HepG2 (cell line): ENCODE results near the gene HPDL. TPM values are rescaled to one million over a fixed set of nuclear protein-coding genes. Genes with fewer than 3 reads are reported as not detected.
A peak's percentile ranks its signal among the peaks of the same experiment; 100 is the strongest.

Experiments
- ATAC-seq: fragments of 200-7000 bp; cut with Tn5 transposase; 3 replicates; pipeline ENCODE4 v1.9.1; 2020; ENCODE audit warnings: mild to moderate bottlenecking, moderate library complexity
- BruUV-seq: library from RNA; stranded (reverse); fragments of 400-500 nt; replicated peaks from 2 replicates; lab custom pipeline; 2021; lab: Mats Ljungman, UMichigan
- CTCF ChIA-PET: fragments of 300-600 bp; formaldehyde crosslinking; extraction: SDS; loops from one replicate; lab custom pipeline; 2021; ENCODE audit warnings: low total read pairs, inconsistent platforms, low intra/inter-chr PET ratio; lab: Yijun Ruan, JAX
- POLR2A ChIA-PET: fragments of 350-600 bp; sonication (Branson Sonifier 250); formaldehyde crosslinking; loops from one replicate; lab custom pipeline; 2020; ENCODE audit warnings: antibody characterized with exemption, inconsistent platforms; lab: Yijun Ruan, JAX
- DNase-seq: peaks from one replicate; pipeline ENCODE4 v3.0.0-alpha.2; 2015; ENCODE audit warnings: low spot score
- FAIRE-seq: peaks from 3 replicates; lab custom pipeline; 2011; peaks lifted over from hg19 to GRCh38; lab: Jason Lieb, UNC
- H2AFZ ChIP-seq: one replicate; pipeline ENCODE4 v1.6.1; 2011; ENCODE audit warnings: low read length, inconsistent platforms
- H3K27ac ChIP-seq: fragments of 300-600 bp; 3 replicates; pipeline ENCODE4 v1.8.0; 2011; ENCODE audit warnings: mixed run types, mild to moderate bottlenecking, mixed read lengths, low read length, inconsistent platforms; ENCODE audit not compliant: insufficient read depth; ENCODE audit errors: extremely low read length
- H3K27me3 ChIP-seq, 2 experiments: fragments of 200-600 bp in 1 of 2; 2 replicates in 1 of 2; 3 replicates in 1 of 2; pipeline versions ENCODE4 v1.6.0 to v1.8.0; 2011; ENCODE audit warnings: low read length in 2 of 2, mild to moderate bottlenecking in 2 of 2, moderate library complexity in 2 of 2, inconsistent platforms in 1 of 2; ENCODE audit not compliant: insufficient read depth in 2 of 2, control insufficient read depth in 1 of 2
- H3K36me3 ChIP-seq, 2 experiments: fragments of 200-600 bp in 1 of 2; replicated peaks in 1 of 2; 2 replicates in 1 of 2; 3 replicates in 1 of 2; pipeline versions ENCODE4 v1.5.1 to v1.8.0; 2011; ENCODE audit warnings: low read length in 2 of 2, inconsistent platforms in 1 of 2; ENCODE audit not compliant: insufficient read depth in 2 of 2, control insufficient read depth in 1 of 2
- H3K4me1 ChIP-seq: 2 replicates; pipeline ENCODE4 v1.5.1; 2012; ENCODE audit warnings: low read length, inconsistent platforms; ENCODE audit not compliant: insufficient read depth
- H3K4me2 ChIP-seq: 2 replicates; pipeline ENCODE4 v1.6.0; 2011; ENCODE audit warnings: low read depth, low read length, inconsistent platforms
- H3K4me3 ChIP-seq, 3 experiments: fragments of 200-600 bp in 1 of 3; sonication (generic), shearing (Covaris generic) in 1 of 3; replicated peaks in 1 of 3; 2 replicates each; pipeline ENCODE4 v1.5.1; 2011 to 2016; ENCODE audit warnings: low read length in 3 of 3, inconsistent platforms in 2 of 3, low read depth in 2 of 3, mild to moderate bottlenecking in 2 of 3, control low read depth in 1 of 3, mixed read lengths in 1 of 3; ENCODE audit not compliant: insufficient read depth in 1 of 3
- H3K79me2 ChIP-seq: one replicate; pipeline ENCODE4 v1.6.1; 2011; ENCODE audit warnings: low read length, inconsistent platforms; ENCODE audit not compliant: insufficient read depth
- H3K9ac ChIP-seq: 2 replicates; pipeline ENCODE4 v1.6.0; 2011; ENCODE audit warnings: mild to moderate bottlenecking, low read depth, low read length, inconsistent platforms; ENCODE audit not compliant: insufficient read depth
- H3K9me3 ChIP-seq: 2 replicates; pipeline ENCODE4 v1.5.1; 2012; ENCODE audit warnings: mild to moderate bottlenecking, low read length
- H4K20me1 ChIP-seq: 2 replicates; pipeline ENCODE4 v1.6.0; 2011; ENCODE audit warnings: inconsistent platforms, mild to moderate bottlenecking, low read length, moderate library complexity; ENCODE audit not compliant: insufficient read depth
- CBX5 ChIP-seq: sonication (generic); formaldehyde crosslinking; IDR thresholded peaks from 2 replicates; pipeline ENCODE4 v1.4.0; 2020; ENCODE audit warnings: missing genetic modification reagents, borderline replicate concordance
- HOXA3 ChIP-seq: sonication (generic); formaldehyde crosslinking; IDR thresholded peaks from 2 replicates; pipeline ENCODE4 v1.5.0; 2020; ENCODE audit warnings: missing genetic modification reagents
- ISX ChIP-seq: sonication (generic); formaldehyde crosslinking; conservative IDR thresholded peaks from 2 replicates; pipeline ENCODE4 v1.5.0; 2020; ENCODE audit warnings: missing genetic modification reagents
- MTA3 ChIP-seq: sonication (generic); formaldehyde crosslinking; IDR thresholded peaks from 2 replicates; pipeline ENCODE4 v1.4.0; 2020; ENCODE audit warnings: missing genetic modification reagents
- RFXANK ChIP-seq: IDR thresholded peaks from 2 replicates; pipeline ENCODE4 v1.6.1; 2016
- SKI ChIP-seq: fragments of 450-650 bp; IDR thresholded peaks from one replicate; pipeline ENCODE4 v1.6.1; 2018; ENCODE audit warnings: mild to moderate bottlenecking; ENCODE audit not compliant: partially characterized antibody
- ZC3H13 ChIP-seq: sonication (generic); formaldehyde crosslinking; IDR thresholded peaks from 2 replicates; pipeline ENCODE4 v1.8.1; 2023; ENCODE audit warnings: mild to moderate bottlenecking, missing genetic modification reagents, moderate library complexity
- ZFAT ChIP-seq: sonication (generic); formaldehyde crosslinking; conservative IDR thresholded peaks from 2 replicates; pipeline ENCODE4 v1.8.1; 2023; ENCODE audit warnings: missing genetic modification reagents, inconsistent platforms
- ZNF432 ChIP-seq: sonication (generic); formaldehyde crosslinking; IDR thresholded peaks from 2 replicates; pipeline ENCODE4 v1.5.0; 2020; ENCODE audit warnings: missing genetic modification reagents, mild to moderate bottlenecking, borderline replicate concordance
- ZNF549 ChIP-seq: sonication (generic); formaldehyde crosslinking; IDR thresholded peaks from 2 replicates; pipeline ENCODE4 v1.5.0; 2020; ENCODE audit warnings: missing genetic modification reagents
- ZNF558 ChIP-seq: sonication (generic); formaldehyde crosslinking; IDR thresholded peaks from 2 replicates; pipeline ENCODE4 v1.9.0; 2022; ENCODE audit warnings: mild to moderate bottlenecking, missing genetic modification reagents, borderline replicate concordance
- ZNF605 ChIP-seq: sonication (generic); formaldehyde crosslinking; IDR thresholded peaks from 2 replicates; pipeline ENCODE4 v1.8.0; 2022; ENCODE audit warnings: mild to moderate bottlenecking, missing genetic modification reagents
- ZNF674 ChIP-seq: sonication (generic); formaldehyde crosslinking; IDR thresholded peaks from 2 replicates; pipeline ENCODE4 v1.5.0; 2020; ENCODE audit warnings: low read depth, mild to moderate bottlenecking, missing genetic modification reagents
- WGBS: methylation state at CpG from one replicate; pipeline ENCODE4 v1.1.6; 2017; ENCODE audit warnings: low lambda C conversion rate; 5-methylcytosine and 5-hydroxymethylcytosine counted together
- in situ Hi-C: cut with HindIII; loops from 2 replicates; pipeline ENCODE4 v1.10.0; 2017; ENCODE audit warnings: low pct_unique_long_range_greater_than_20kb; ENCODE audit not compliant: extremely low pct_ligation_motif_present
- intact Hi-C: fragments of 100-400 bp; cut with micrococcal nuclease; formaldehyde crosslinking; loops from one replicate; pipeline ENCODE4 v1.10.0; 2022; ENCODE audit not compliant: unreplicated experiment
- polyA plus RNA-seq, 8 experiments: library from polyadenylated mRNA; depleted of rRNA in 3 of 8; stranded (reverse) in 7 of 8; unstranded in 1 of 8; fragments of >200 nt; fragmentation: Illumina TruSeq in 4 of 8; extraction: Trizol in 4 of 8; gene quantifications; 2 replicates each; pipeline versions ENCODE4 v1.2.1 to v1.2.3, GENCODE V29; 2011 to 2016; ENCODE audit warnings: low read depth in 4 of 8, missing spikeins in 1 of 8, mixed read lengths in 1 of 8; ENCODE audit not compliant: insufficient read depth in 1 of 8
- total RNA-seq, 5 experiments: library from RNA; depleted of rRNA; stranded (reverse); fragments of >200 nt; fragmentation: Illumina TruSeq; extraction: Trizol; gene quantifications; 2 replicates each; pipeline ENCODE4 v1.2.3, GENCODE V29; 2016; ENCODE audit warnings: low read depth in 1 of 5
- TF ChIP-seq, protein P1 (sequence below): sonication (generic); formaldehyde crosslinking; IDR thresholded peaks from 2 replicates; pipeline ENCODE4 v1.4.0; 2020; ENCODE audit warnings: missing genetic modification reagents, borderline replicate concordance
- TF ChIP-seq, protein P2 (sequence below): IDR thresholded peaks from 2 replicates; pipeline ENCODE4 v1.6.1; 2016; ENCODE audit warnings: mild to moderate bottlenecking, missing biosample characterization, missing genetic modification reagents
- TF ChIP-seq, protein P3 (sequence below): sonication (generic); formaldehyde crosslinking; IDR thresholded peaks from 2 replicates; pipeline ENCODE4 v1.8.1; 2022; ENCODE audit warnings: mild to moderate bottlenecking, missing genetic modification reagents
- TF ChIP-seq, protein P4 (sequence below): sonication (generic); formaldehyde crosslinking; IDR thresholded peaks from 2 replicates; pipeline ENCODE4 v1.5.1; 2020; ENCODE audit warnings: missing genetic modification reagents, mild to moderate bottlenecking, borderline replicate concordance

Gene HPDL
- total and polyA plus RNA-seq, 2 of the 13 experiments (the other 11 are each of a cell fraction or from before 2014, with no cell fraction given) = not detected

DNA sequence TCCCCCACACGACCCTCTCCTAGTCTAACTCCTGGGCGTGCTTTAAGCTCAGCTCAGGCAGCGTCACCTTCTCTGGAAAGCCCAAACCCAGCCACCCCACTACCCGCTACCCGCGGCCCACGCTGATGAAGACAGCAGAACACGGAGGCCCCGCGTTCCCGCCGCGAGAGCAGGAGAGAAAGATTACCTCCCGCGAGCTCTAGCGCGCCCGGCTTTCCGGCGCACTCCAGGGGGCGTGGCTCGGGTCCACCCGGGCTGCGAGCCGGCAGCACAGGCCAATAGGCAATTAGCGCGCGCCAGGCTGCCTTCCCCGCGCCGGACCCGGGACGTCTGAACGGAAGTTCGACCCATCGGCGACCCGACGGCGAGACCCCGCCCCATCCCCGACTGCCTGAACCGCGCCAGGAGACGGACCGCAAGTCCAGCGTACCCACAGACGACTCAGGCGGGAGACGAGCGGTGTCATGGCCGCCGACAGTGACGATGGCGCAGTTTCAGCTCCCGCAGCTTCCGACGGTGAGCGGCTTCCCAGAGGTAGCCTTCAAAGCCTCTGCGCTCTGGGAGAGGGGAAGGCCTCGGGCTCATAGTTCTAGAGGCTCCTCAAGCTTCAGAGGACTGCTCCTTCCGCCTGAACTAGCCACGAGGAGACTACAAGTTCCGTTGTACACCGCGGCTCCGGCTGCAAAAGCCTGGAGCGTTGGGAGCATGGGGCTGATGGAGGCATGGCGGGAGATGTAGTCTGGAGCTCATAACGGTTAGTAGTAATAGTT is 13.3 kb downstream of the HPDL start, which contains the start of the genes MUTYH and TOE1:
MUTYH (minus strand) TSS at position 652 of the 770 bp plus-strand sequence. CDS start 5,935 bp downstream, outside the sequence.
TOE1 (plus strand) TSS at position 382 of the 770 bp plus-strand sequence; CDS start at position 465, 83 bp downstream.
- Histone ChIP-seq H3K4me1 (peaks cover 59% of the 10 kb centered on the region), H3K9me3 (no peaks in the 10 kb centered on the region), H3K36me3 (peaks cover 14 to 36% of the 10 kb centered on the region in 2 experiments), H3K4me3 (peak within 1 kb of the TSS; percentile 68 to 83 (median 80)), H3K27me3 (no peaks in the 10 kb centered on the region; a peak in 1 of 5 replicates), H3K9ac (peak within 1 kb of the TSS; percentile 87), H3K4me2 (peak within 1 kb of the TSS; percentile 88), H3K79me2 (peaks cover 27% of the 10 kb centered on the region), H3K27ac (peak within 1 kb of the TSS; percentile 91), H2AFZ (no peak within 1 kb of the TSS), H4K20me1 (no peaks in the 10 kb centered on the region)
- no TSS peak for BruUV-seq
- DNase-seq = peak; percentile 87
- ChIA-PET POLR2A (interaction anchor here (0.7 to 8.4 kb wide), 41 partner anchors 10 to 622 kb away, joined by 3 to 159 read pairs (median 5); partner anchors contain the start of genes AKR1A1, BTBD19, CCDC163 and EIF2B3), CTCF (no interaction called here)
- WGBS = 3% methylated on average over 18 of the region's 70 CpGs
- intact Hi-C loops = loop anchor here (1.0 to 5.0 kb wide), 2 partner anchors 36 to 152 kb away; partner anchors contain the start of gene TESK2
- FAIRE-seq = peak; percentile 23
- in situ Hi-C loops = no loop called here
- peak; percentile 86 for ATAC-seq
- peak; percentile 75; the same call in 1 of the 2 replicates for TF ChIP-seq ZC3H13 (CRISPR knock-in tag)
- TF ChIP-seq MTA3 (CRISPR knock-in tag) = no peak
- TF ChIP-seq ZNF549 (CRISPR knock-in tag) = no peak
- TF ChIP-seq ISX (CRISPR knock-in tag) = no peak
- 0 out of 2 replicates have a peak, but pooled peaks have one; percentile 41 for TF ChIP-seq ZNF674 (CRISPR knock-in tag)
- no peak for TF ChIP-seq ZNF432 (CRISPR knock-in tag)
- TF ChIP-seq SKI = peak; percentile 86
- peak; percentile 88 for TF ChIP-seq HOXA3
- TF ChIP-seq ZFAT (CRISPR knock-in tag) = no peak
- TF ChIP-seq ZNF558 (CRISPR knock-in tag) = no peak
- TF ChIP-seq, protein P1, sequence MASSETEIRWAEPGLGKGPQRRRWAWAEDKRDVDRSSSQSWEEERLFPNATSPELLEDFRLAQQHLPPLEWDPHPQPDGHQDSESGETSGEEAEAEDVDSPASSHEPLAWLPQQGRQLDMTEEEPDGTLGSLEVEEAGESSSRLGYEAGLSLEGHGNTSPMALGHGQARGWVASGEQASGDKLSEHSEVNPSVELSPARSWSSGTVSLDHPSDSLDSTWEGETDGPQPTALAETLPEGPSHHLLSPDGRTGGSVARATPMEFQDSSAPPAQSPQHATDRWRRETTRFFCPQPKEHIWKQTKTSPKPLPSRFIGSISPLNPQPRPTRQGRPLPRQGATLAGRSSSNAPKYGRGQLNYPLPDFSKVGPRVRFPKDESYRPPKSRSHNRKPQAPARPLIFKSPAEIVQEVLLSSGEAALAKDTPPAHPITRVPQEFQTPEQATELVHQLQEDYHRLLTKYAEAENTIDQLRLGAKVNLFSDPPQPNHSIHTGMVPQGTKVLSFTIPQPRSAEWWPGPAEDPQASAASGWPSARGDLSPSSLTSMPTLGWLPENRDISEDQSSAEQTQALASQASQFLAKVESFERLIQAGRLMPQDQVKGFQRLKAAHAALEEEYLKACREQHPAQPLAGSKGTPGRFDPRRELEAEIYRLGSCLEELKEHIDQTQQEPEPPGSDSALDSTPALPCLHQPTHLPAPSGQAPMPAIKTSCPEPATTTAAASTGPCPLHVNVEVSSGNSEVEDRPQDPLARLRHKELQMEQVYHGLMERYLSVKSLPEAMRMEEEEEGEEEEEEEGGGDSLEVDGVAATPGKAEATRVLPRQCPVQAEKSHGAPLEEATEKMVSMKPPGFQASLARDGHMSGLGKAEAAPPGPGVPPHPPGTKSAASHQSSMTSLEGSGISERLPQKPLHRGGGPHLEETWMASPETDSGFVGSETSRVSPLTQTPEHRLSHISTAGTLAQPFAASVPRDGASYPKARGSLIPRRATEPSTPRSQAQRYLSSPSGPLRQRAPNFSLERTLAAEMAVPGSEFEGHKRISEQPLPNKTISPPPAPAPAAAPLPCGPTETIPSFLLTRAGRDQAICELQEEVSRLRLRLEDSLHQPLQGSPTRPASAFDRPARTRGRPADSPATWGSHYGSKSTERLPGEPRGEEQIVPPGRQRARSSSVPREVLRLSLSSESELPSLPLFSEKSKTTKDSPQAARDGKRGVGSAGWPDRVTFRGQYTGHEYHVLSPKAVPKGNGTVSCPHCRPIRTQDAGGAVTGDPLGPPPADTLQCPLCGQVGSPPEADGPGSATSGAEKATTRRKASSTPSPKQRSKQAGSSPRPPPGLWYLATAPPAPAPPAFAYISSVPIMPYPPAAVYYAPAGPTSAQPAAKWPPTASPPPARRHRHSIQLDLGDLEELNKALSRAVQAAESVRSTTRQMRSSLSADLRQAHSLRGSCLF (CRISPR knock-in tag) = no peak
- TF ChIP-seq, protein P2, sequence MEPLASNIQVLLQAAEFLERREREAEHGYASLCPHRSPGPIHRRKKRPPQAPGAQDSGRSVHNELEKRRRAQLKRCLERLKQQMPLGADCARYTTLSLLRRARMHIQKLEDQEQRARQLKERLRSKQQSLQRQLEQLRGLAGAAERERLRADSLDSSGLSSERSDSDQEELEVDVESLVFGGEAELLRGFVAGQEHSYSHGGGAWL (CRISPR knock-in tag) = no peak
- TF ChIP-seq RFXANK (CRISPR knock-in tag) = no peak
- TF ChIP-seq, protein P3, sequence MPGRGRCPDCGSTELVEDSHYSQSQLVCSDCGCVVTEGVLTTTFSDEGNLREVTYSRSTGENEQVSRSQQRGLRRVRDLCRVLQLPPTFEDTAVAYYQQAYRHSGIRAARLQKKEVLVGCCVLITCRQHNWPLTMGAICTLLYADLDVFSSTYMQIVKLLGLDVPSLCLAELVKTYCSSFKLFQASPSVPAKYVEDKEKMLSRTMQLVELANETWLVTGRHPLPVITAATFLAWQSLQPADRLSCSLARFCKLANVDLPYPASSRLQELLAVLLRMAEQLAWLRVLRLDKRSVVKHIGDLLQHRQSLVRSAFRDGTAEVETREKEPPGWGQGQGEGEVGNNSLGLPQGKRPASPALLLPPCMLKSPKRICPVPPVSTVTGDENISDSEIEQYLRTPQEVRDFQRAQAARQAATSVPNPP (CRISPR knock-in tag) = peak; percentile 83; the same call in 1 of the 2 replicates
- TF ChIP-seq, protein P4, sequence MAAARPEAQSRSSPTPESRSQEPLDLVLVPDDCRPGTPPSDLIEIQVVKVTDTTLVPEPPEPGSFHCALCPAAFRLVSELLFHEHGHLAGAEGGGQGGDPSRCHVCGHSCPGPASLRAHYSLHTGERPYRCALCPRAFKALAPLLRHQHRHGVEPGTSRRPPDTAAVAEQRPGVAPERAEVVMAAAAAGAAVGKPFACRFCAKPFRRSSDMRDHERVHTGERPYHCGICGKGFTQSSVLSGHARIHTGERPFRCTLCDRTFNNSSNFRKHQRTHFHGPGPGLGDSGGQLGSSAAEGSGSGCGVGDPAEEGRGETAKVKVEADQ = 0 out of 2 replicates have a peak, but pooled peaks have one; percentile 76
- TF ChIP-seq ZNF605 (CRISPR knock-in tag) = peak; percentile 88
- TF ChIP-seq CBX5 (CRISPR knock-in tag) = peak; percentile 23; the same call in 1 of the 2 replicates
